ENCODE data around the gene PID1.

Gene PID1

GRCh38 chr2:229287823-229288222, 16.7 kb upstream of the PID1 start:
- no peak overlapping the region for H3K4me2 ChIP-seq (ENCODE audit: low read depth, low read length)
- no peaks in the 10 kb centered on the region for H3F3A ChIP-seq (ENCODE audit: insufficient read depth, low read length)

GRCh38 chr2:229282758-229283546, 11.9 kb upstream of the PID1 start:
- H3K4me3 ChIP-seq (ENCODE audit: low read length) = no peak overlapping the region
- no peaks in the 10 kb centered on the region for H3K36me3 ChIP-seq (replicated peaks; ENCODE audit: insufficient read depth, low read length)
- no peaks in the 10 kb centered on the region for H3K27me3 ChIP-seq (replicated peaks; ENCODE audit: insufficient read depth, low read length)
- no peaks in the 10 kb centered on the region for H3F3A ChIP-seq (ENCODE audit: insufficient read depth, low read length)
- no peak overlapping the region for H2AFZ ChIP-seq (ENCODE audit: low read length)
- H4K20me1 ChIP-seq (ENCODE audit: insufficient read depth, low read length) = no peaks in the 10 kb centered on the region
- H3K27ac ChIP-seq (ENCODE audit: low read length) = no peak overlapping the region
- no peak for TF ChIP-seq CTCF (IDR thresholded peaks at IDR 0.05; ENCODE audit: low read length)
- TF ChIP-seq EZH2 (optimal IDR thresholded peaks at IDR 0.05; ENCODE audit: low read depth, low read length) = no peak
- TF ChIP-seq EZH2phosphoT487 (IDR thresholded peaks at IDR 0.05; ENCODE audit: low read length) = no peak
- DNase-seq = no peak
- no peak overlapping the region for H3K9ac ChIP-seq (ENCODE audit: low read length)
- no peaks in the 10 kb centered on the region for H3K9me2 ChIP-seq (replicated peaks; ENCODE audit: insufficient read depth, low read length)
- H3K4me1 ChIP-seq (ENCODE audit: low read length) = no peaks in the 10 kb centered on the region
- no peak overlapping the region for H3K4me2 ChIP-seq (ENCODE audit: low read depth, low read length)
- H3K79me2 ChIP-seq (ENCODE audit: low read length) = no peaks in the 10 kb centered on the region
- H3K9me3 ChIP-seq (replicated peaks; ENCODE audit: insufficient read depth, low read length) = no peaks in the 10 kb centered on the region

More at GRCh38 chr2:229287823-229288222, 16.7 kb upstream of the PID1 start:
- DNase-seq = no peak
- Histone ChIP-seq H3K4me3 (ENCODE audit: low read length) (no peak overlapping the region), H3K9me3 (replicated peaks; ENCODE audit: insufficient read depth, low read length) (no peaks in the 10 kb centered on the region), H3K79me2 (ENCODE audit: low read length) (no peaks in the 10 kb centered on the region), H4K20me1 (ENCODE audit: insufficient read depth, low read length) (no peaks in the 10 kb centered on the region), H3K4me1 (ENCODE audit: low read length) (no peaks in the 10 kb centered on the region), H3K27ac (ENCODE audit: low read length) (no peak overlapping the region), H3K36me3 (replicated peaks; ENCODE audit: insufficient read depth, low read length) (no peaks in the 10 kb centered on the region), H3K27me3 (replicated peaks; ENCODE audit: insufficient read depth, low read length) (no peaks in the 10 kb centered on the region), H2AFZ (ENCODE audit: low read length) (no peak overlapping the region), H3K9me2 (replicated peaks; ENCODE audit: insufficient read depth, low read length) (no peaks in the 10 kb centered on the region), H3K9ac (ENCODE audit: low read length) (no peak overlapping the region)
- TF ChIP-seq EZH2phosphoT487 (IDR thresholded peaks at IDR 0.05; ENCODE audit: low read length) = no peak
- no peak for TF ChIP-seq CTCF (IDR thresholded peaks at IDR 0.05; ENCODE audit: low read length)
- TF ChIP-seq EZH2 (optimal IDR thresholded peaks at IDR 0.05; ENCODE audit: low read depth, low read length) = no peak

GRCh38 chr2:229279516-229279915, 8.4 kb upstream of the PID1 start:
- DNase-seq = no peak
- Histone ChIP-seq H4K20me1 (ENCODE audit: insufficient read depth, low read length) (no peaks in the 10 kb centered on the region), H3K9me3 (replicated peaks; ENCODE audit: insufficient read depth, low read length) (no peaks in the 10 kb centered on the region), H3K27ac (ENCODE audit: low read length) (no peak overlapping the region), H3K4me3 (ENCODE audit: low read length) (no peak overlapping the region), H3K9me2 (replicated peaks; ENCODE audit: insufficient read depth, low read length) (no peaks in the 10 kb centered on the region), H3K36me3 (replicated peaks; ENCODE audit: insufficient read depth, low read length) (no peaks in the 10 kb centered on the region), H3K9ac (ENCODE audit: low read length) (no peak overlapping the region), H3K79me2 (ENCODE audit: low read length) (no peaks in the 10 kb centered on the region), H3K27me3 (replicated peaks; ENCODE audit: insufficient read depth, low read length) (no peaks in the 10 kb centered on the region), H3K4me2 (ENCODE audit: low read depth, low read length) (no peak overlapping the region), H3F3A (ENCODE audit: insufficient read depth, low read length) (no peaks in the 10 kb centered on the region), H2AFZ (ENCODE audit: low read length) (no peak overlapping the region), H3K4me1 (ENCODE audit: low read length) (no peaks in the 10 kb centered on the region)
- no peak for TF ChIP-seq EZH2phosphoT487 (IDR thresholded peaks at IDR 0.05; ENCODE audit: low read length)
- no peak for TF ChIP-seq EZH2 (optimal IDR thresholded peaks at IDR 0.05; ENCODE audit: low read depth, low read length)
- TF ChIP-seq CTCF (IDR thresholded peaks at IDR 0.05; ENCODE audit: low read length) = no peak
